ENCODE results near the gene OR51G1.
"Not testable (repeated sequence)": the region's sequence is repeated elsewhere in the genome, so short reads cannot be mapped to it uniquely, and the experiment has no call there.

OR51G1 gene

GRCh38 chr11:4924239-4924638 is at the start of gene OR51G1:
OR51G1 (minus strand) TSS chr11:4924339; CDS start chr11:4924339, 0 bp downstream.
- Histone ChIP-seq H3K27me3 (ENCODE audit: insufficient read depth, low read length, poor library complexity) (peaks cover 5% of the 10 kb centered on the region), H4K20me1 (ENCODE audit: insufficient read depth, low read length) (no peaks in the 10 kb centered on the region), H3K9ac (ENCODE audit: low read depth, low read length) (no peak within 1 kb of the TSS), H3K4me1 (ENCODE audit: insufficient read depth, low read length) (no peaks in the 10 kb centered on the region), H3K27ac (ENCODE audit: low read length) (no peak within 1 kb of the TSS), H3K9me3 (ENCODE audit: insufficient read depth, low read length, severe bottlenecking) (no peaks in the 10 kb centered on the region), H3K4me3 (ENCODE audit: low read depth in 1 of 2, low read length in 2 of 2) (no peak within 1 kb of the TSS), H2AFZ (ENCODE audit: low read depth, low read length) (no peak within 1 kb of the TSS), H3K4me2 (ENCODE audit: insufficient read depth, low read length) (no peak within 1 kb of the TSS), H3K36me3 (ENCODE audit: insufficient read depth, low read length) (no peaks in the 10 kb centered on the region), H3K79me2 (ENCODE audit: insufficient read depth, low read length) (no peaks in the 10 kb centered on the region)
- DNase-seq: no peak
- no peak for ATAC-seq (ENCODE audit: insufficient read depth, low read depth)
- no peak for TF ChIP-seq EZH2 (IDR thresholded peaks at IDR 0.05; ENCODE audit: borderline replicate concordance, low read depth, low read length, severe bottlenecking)
- TF ChIP-seq CTCF (IDR thresholded peaks at IDR 0.05; ENCODE audit: borderline replicate concordance, extremely low read depth, low read length, poor library complexity, severe bottlenecking): no peak

DNA sequence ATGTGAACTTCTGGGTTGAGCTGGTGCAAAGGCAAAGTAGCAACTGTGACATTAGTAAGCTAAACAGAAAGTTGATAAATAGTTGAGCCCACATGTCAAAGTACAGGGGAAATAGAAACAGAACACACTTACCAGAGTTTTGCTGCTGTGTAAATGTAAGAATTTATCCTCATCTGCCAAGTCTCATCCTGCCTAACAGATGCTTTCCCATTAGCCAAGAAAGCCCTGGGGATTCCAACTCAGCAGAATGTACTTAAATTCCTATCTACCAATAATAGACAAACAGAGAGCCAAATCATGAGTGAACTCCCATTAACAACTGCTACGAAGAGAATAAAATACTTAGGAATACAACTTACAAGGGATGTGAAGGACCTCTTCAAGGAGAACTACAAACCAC is 38.7 kb upstream of the OR51G1 start:
- Histone ChIP-seq H3K9me3 (ENCODE audit: insufficient read depth, low read length, severe bottlenecking) (no peaks in the 10 kb centered on the region), H3K79me2 (ENCODE audit: insufficient read depth, low read length) (no peaks in the 10 kb centered on the region), H4K20me1 (ENCODE audit: insufficient read depth, low read length) (no peaks in the 10 kb centered on the region), H2AFZ (ENCODE audit: low read depth, low read length) (no peak overlapping the region), H3K9ac (ENCODE audit: low read depth, low read length) (no peak overlapping the region), H3K4me1 (ENCODE audit: insufficient read depth, low read length) (no peaks in the 10 kb centered on the region), H3K27ac (ENCODE audit: low read length) (no peak overlapping the region), H3K36me3 (ENCODE audit: insufficient read depth, low read length) (no peaks in the 10 kb centered on the region), H3K4me2 (ENCODE audit: insufficient read depth, low read length) (no peak overlapping the region), H3K27me3 (ENCODE audit: insufficient read depth, low read length, poor library complexity) (peaks cover 6% of the 10 kb centered on the region), H3K4me3 (ENCODE audit: low read depth in 1 of 2, low read length in 2 of 2) (no peak overlapping the region)
- no peak for ATAC-seq (ENCODE audit: insufficient read depth, low read depth)
- no peak for DNase-seq
- TF ChIP-seq CTCF (IDR thresholded peaks at IDR 0.05; ENCODE audit: borderline replicate concordance, extremely low read depth, low read length, poor library complexity, severe bottlenecking) (no peak), EZH2 (IDR thresholded peaks at IDR 0.05; ENCODE audit: borderline replicate concordance, low read depth, low read length, severe bottlenecking) (no peak)

DNA sequence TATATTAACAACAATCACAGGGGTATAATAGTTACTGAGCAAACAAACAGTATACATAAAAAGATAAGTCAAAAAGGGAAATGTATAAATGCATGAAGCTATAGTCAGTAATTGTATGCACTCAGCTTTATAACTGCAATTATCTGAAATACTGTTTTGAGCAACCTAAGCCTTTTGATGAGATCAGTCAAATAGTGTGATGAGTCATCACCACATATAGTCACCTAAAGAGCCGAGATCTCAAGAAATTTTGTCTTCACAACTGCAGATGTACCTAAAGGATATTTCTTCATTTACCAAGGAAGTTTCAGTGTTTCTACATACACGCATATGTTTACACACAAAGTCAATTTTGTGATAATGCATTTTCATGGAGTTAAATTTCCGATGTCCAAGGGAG is 36.7 kb upstream of the OR51G1 start:
- DNase-seq: no peak
- TF ChIP-seq EZH2 (IDR thresholded peaks at IDR 0.05; ENCODE audit: borderline replicate concordance, low read depth, low read length, severe bottlenecking): no peak
- no peak for TF ChIP-seq CTCF (IDR thresholded peaks at IDR 0.05; ENCODE audit: borderline replicate concordance, extremely low read depth, low read length, poor library complexity, severe bottlenecking)
- no peak for ATAC-seq (ENCODE audit: insufficient read depth, low read depth)
- Histone ChIP-seq H3K4me3 (ENCODE audit: low read depth in 1 of 2, low read length in 2 of 2) (no peak overlapping the region), H3K9ac (ENCODE audit: low read depth, low read length) (no peak overlapping the region), H3K27ac (ENCODE audit: low read length) (no peak overlapping the region), H3K4me2 (ENCODE audit: insufficient read depth, low read length) (no peak overlapping the region), H3K36me3 (ENCODE audit: insufficient read depth, low read length) (no peaks in the 10 kb centered on the region), H2AFZ (ENCODE audit: low read depth, low read length) (no peak overlapping the region), H3K79me2 (ENCODE audit: insufficient read depth, low read length) (no peaks in the 10 kb centered on the region), H3K4me1 (ENCODE audit: insufficient read depth, low read length) (no peaks in the 10 kb centered on the region), H3K27me3 (ENCODE audit: insufficient read depth, low read length, poor library complexity) (no peaks in the 10 kb centered on the region), H4K20me1 (ENCODE audit: insufficient read depth, low read length) (no peaks in the 10 kb centered on the region), H3K9me3 (ENCODE audit: insufficient read depth, low read length, severe bottlenecking) (no peaks in the 10 kb centered on the region)

- H3K9me3 ChIP-seq (ENCODE audit: insufficient read depth, low read length, severe bottlenecking): no peaks in the 10 kb centered on the region
- H3K79me2 ChIP-seq (ENCODE audit: insufficient read depth, low read length): no peaks in the 10 kb centered on the region
- no peaks in the 10 kb centered on the region for H3K4me1 ChIP-seq (ENCODE audit: insufficient read depth, low read length)
- ATAC-seq (ENCODE audit: insufficient read depth, low read depth) (no peak), DNase-seq (no peak)
- no peak overlapping the region for H3K9ac ChIP-seq (ENCODE audit: low read depth, low read length)
- H3K4me3 ChIP-seq (ENCODE audit: low read depth in 1 of 2, low read length in 2 of 2): no peak overlapping the region
- no peaks in the 10 kb centered on the region for H4K20me1 ChIP-seq (ENCODE audit: insufficient read depth, low read length)
- no peak overlapping the region for H3K4me2 ChIP-seq (ENCODE audit: insufficient read depth, low read length)
- H2AFZ ChIP-seq (ENCODE audit: low read depth, low read length): no peak overlapping the region
- no peaks in the 10 kb centered on the region for H3K36me3 ChIP-seq (ENCODE audit: insufficient read depth, low read length)
- H3K27me3 ChIP-seq (ENCODE audit: insufficient read depth, low read length, poor library complexity): no peaks in the 10 kb centered on the region
- no peak overlapping the region for H3K27ac ChIP-seq (ENCODE audit: low read length)
- TF ChIP-seq CTCF (IDR thresholded peaks at IDR 0.05; ENCODE audit: borderline replicate concordance, extremely low read depth, low read length, poor library complexity, severe bottlenecking) (no peak), EZH2 (IDR thresholded peaks at IDR 0.05; ENCODE audit: borderline replicate concordance, low read depth, low read length, severe bottlenecking) (no peak)
Observed at GRCh38 chr11:4957396-4957795, 33.3 kb upstream of the OR51G1 start.

- DNase-seq; H3K79me2 ChIP-seq (ENCODE audit: insufficient read depth, low read length); H3K4me3 ChIP-seq (ENCODE audit: low read depth in 1 of 2, low read length in 2 of 2); ATAC-seq (ENCODE audit: insufficient read depth, low read depth); H3K4me2 ChIP-seq (ENCODE audit: insufficient read depth, low read length); H3K27ac ChIP-seq (ENCODE audit: low read length); H3K4me1 ChIP-seq (ENCODE audit: insufficient read depth, low read length); H2AFZ ChIP-seq (ENCODE audit: low read depth, low read length); H4K20me1 ChIP-seq (ENCODE audit: insufficient read depth, low read length); H3K36me3 ChIP-seq (ENCODE audit: insufficient read depth, low read length); H3K27me3 ChIP-seq (ENCODE audit: insufficient read depth, low read length, poor library complexity); H3K9ac ChIP-seq (ENCODE audit: low read depth, low read length); H3K9me3 ChIP-seq (ENCODE audit: insufficient read depth, low read length, severe bottlenecking): not testable (repeated sequence)
Observed at GRCh38 chr11:4955613-4956012, 31.5 kb upstream of the OR51G1 start, which contains the start of gene OR51A2. OR51A2 (minus strand) TSS chr11:4955713; CDS start chr11:4955713, 0 bp downstream.
